ENCODE measurements around the gene ELOVL7. TPM values are rescaled to one million over a fixed set of nuclear protein-coding genes. Genes with fewer than 3 reads are reported as not detected.
"Not testable (repeated sequence)": the region's sequence is repeated elsewhere in the genome, so short reads cannot be mapped to it uniquely, and the experiment has no call there.

ELOVL7 gene
- total RNA-seq, 1 donor from 2014 or later = 0.34 TPM

GRCh38 chr5:60754495-60754894, 89.6 kb downstream of the ELOVL7 start:
- Mint-ChIP-seq H3K27me3 (ENCODE audit: insufficient read depth) (no peaks in the 10 kb centered on the region), H3K27ac (no peak overlapping the region), H3K4me1 (ENCODE audit: low read depth) (no peaks in the 10 kb centered on the region), H3K9me3 (no peaks in the 10 kb centered on the region), H3K4me3 (no peak overlapping the region), H3K36me3 (ENCODE audit: low read depth) (no peaks in the 10 kb centered on the region)
- intact Hi-C loops (cut with micrococcal nuclease) = no loop called here
- no peak for DNase-seq (ENCODE audit: low spot score)

GRCh38 chr5:60744682-60745081, 99.4 kb downstream of the ELOVL7 start:
- peaks cover 11% of the 10 kb centered on the region for H3K9me3 Mint-ChIP-seq
- intact Hi-C loops (cut with micrococcal nuclease) = no loop called here
- H3K4me1 Mint-ChIP-seq (ENCODE audit: low read depth) = no peaks in the 10 kb centered on the region
- H3K27ac Mint-ChIP-seq = no peak overlapping the region
- no peak for DNase-seq (ENCODE audit: low spot score)
- H3K36me3 Mint-ChIP-seq (ENCODE audit: low read depth) = no peaks in the 10 kb centered on the region
- no peak overlapping the region for H3K4me3 Mint-ChIP-seq
- H3K27me3 Mint-ChIP-seq (ENCODE audit: insufficient read depth) = no peaks in the 10 kb centered on the region

GRCh38 chr5:60743511-60744314, 100.4 kb downstream of the ELOVL7 start:
- DNase-seq (ENCODE audit: low spot score) = no peak
- Mint-ChIP-seq H3K36me3 (ENCODE audit: low read depth) (no peaks in the 10 kb centered on the region), H3K4me1 (ENCODE audit: low read depth) (no peaks in the 10 kb centered on the region), H3K27ac (no peak overlapping the region), H3K4me3 (no peak overlapping the region), H3K9me3 (peaks cover 11% of the 10 kb centered on the region), H3K27me3 (ENCODE audit: insufficient read depth) (no peaks in the 10 kb centered on the region)
- intact Hi-C loops (cut with micrococcal nuclease) = no loop called here

- intact Hi-C loops (cut with micrococcal nuclease) = no loop called here
- DNase-seq (ENCODE audit: low spot score) = no peak
- no peaks in the 10 kb centered on the region for H3K36me3 Mint-ChIP-seq (ENCODE audit: low read depth)
- H3K27me3 Mint-ChIP-seq (ENCODE audit: insufficient read depth) = no peaks in the 10 kb centered on the region
- no peak overlapping the region for H3K27ac Mint-ChIP-seq
- no peak overlapping the region for H3K4me3 Mint-ChIP-seq
- no peaks in the 10 kb centered on the region for H3K4me1 Mint-ChIP-seq (ENCODE audit: low read depth)
- peaks cover 11% of the 10 kb centered on the region for H3K9me3 Mint-ChIP-seq
Measured at GRCh38 chr5:60740322-60740721, 103.7 kb downstream of the ELOVL7 start.

- Mint-ChIP-seq H3K27ac (no peak overlapping the region), H3K9me3 (peaks cover 11% of the 10 kb centered on the region), H3K36me3 (ENCODE audit: low read depth) (no peaks in the 10 kb centered on the region), H3K27me3 (ENCODE audit: insufficient read depth) (peaks cover 2% of the 10 kb centered on the region), H3K4me1 (ENCODE audit: low read depth) (no peaks in the 10 kb centered on the region), H3K4me3 (no peak overlapping the region)
- intact Hi-C loops (cut with micrococcal nuclease) = no loop called here
- no peak for DNase-seq (ENCODE audit: low spot score)
Measured at GRCh38 chr5:60738933-60739332, 105.1 kb downstream of the ELOVL7 start.

GRCh38 chr5:60738461-60738860, 105.6 kb downstream of the ELOVL7 start:
- Mint-ChIP-seq H3K27ac (no peak overlapping the region), H3K9me3 (peaks cover 11% of the 10 kb centered on the region), H3K27me3 (ENCODE audit: insufficient read depth) (peaks cover 2% of the 10 kb centered on the region), H3K36me3 (ENCODE audit: low read depth) (no peaks in the 10 kb centered on the region), H3K4me3 (no peak overlapping the region), H3K4me1 (ENCODE audit: low read depth) (no peaks in the 10 kb centered on the region)
- DNase-seq (ENCODE audit: low spot score) = no peak
- intact Hi-C loops (cut with micrococcal nuclease) = no loop called here

GRCh38 chr5:60730858-60731257, 113.2 kb downstream of the ELOVL7 start:
- intact Hi-C loops (cut with micrococcal nuclease); H3K36me3 Mint-ChIP-seq (ENCODE audit: low read depth); H3K27me3 Mint-ChIP-seq (ENCODE audit: insufficient read depth); DNase-seq (ENCODE audit: low spot score); H3K4me3 Mint-ChIP-seq; H3K9me3 Mint-ChIP-seq; H3K4me1 Mint-ChIP-seq (ENCODE audit: low read depth); H3K27ac Mint-ChIP-seq: not testable (repeated sequence)

- Mint-ChIP-seq H3K4me1 (ENCODE audit: low read depth) (no peaks in the 10 kb centered on the region), H3K27ac (no peak overlapping the region), H3K4me3 (no peak overlapping the region), H3K27me3 (ENCODE audit: insufficient read depth) (peaks cover 8% of the 10 kb centered on the region), H3K36me3 (ENCODE audit: low read depth) (no peaks in the 10 kb centered on the region), H3K9me3 (no peaks in the 10 kb centered on the region)
- DNase-seq (ENCODE audit: low spot score) = no peak
- intact Hi-C loops (cut with micrococcal nuclease) = no loop called here
Measured at GRCh38 chr5:60727033-60727679, 116.9 kb downstream of the ELOVL7 start.

- intact Hi-C loops (cut with micrococcal nuclease) = no loop called here
- H3K4me3 Mint-ChIP-seq = no peak overlapping the region
- no peak for DNase-seq (ENCODE audit: low spot score)
- no peaks in the 10 kb centered on the region for H3K4me1 Mint-ChIP-seq (ENCODE audit: low read depth)
- no peaks in the 10 kb centered on the region for H3K36me3 Mint-ChIP-seq (ENCODE audit: low read depth)
- no peak overlapping the region for H3K27ac Mint-ChIP-seq
- H3K9me3 Mint-ChIP-seq = no peaks in the 10 kb centered on the region
- H3K27me3 Mint-ChIP-seq (ENCODE audit: insufficient read depth) = peaks cover 7% of the 10 kb centered on the region
Measured at GRCh38 chr5:60724126-60724525, 119.9 kb downstream of the ELOVL7 start.

- intact Hi-C loops (cut with micrococcal nuclease) = no loop called here
- Mint-ChIP-seq H3K4me3 (no peak overlapping the region), H3K9me3 (peaks cover 3% of the 10 kb centered on the region), H3K27me3 (ENCODE audit: insufficient read depth) (peaks cover 7% of the 10 kb centered on the region), H3K36me3 (ENCODE audit: low read depth) (no peaks in the 10 kb centered on the region), H3K27ac (no peak overlapping the region), H3K4me1 (ENCODE audit: low read depth) (no peaks in the 10 kb centered on the region)
- no peak for DNase-seq (ENCODE audit: low spot score)
Measured at GRCh38 chr5:60722416-60722815, 121.7 kb downstream of the ELOVL7 start.

- Mint-ChIP-seq H3K27me3 (ENCODE audit: insufficient read depth) (peaks cover 9% of the 10 kb centered on the region), H3K4me1 (ENCODE audit: low read depth) (no peaks in the 10 kb centered on the region), H3K27ac (no peak overlapping the region), H3K36me3 (ENCODE audit: low read depth) (no peaks in the 10 kb centered on the region), H3K4me3 (no peak overlapping the region), H3K9me3 (peaks cover 13% of the 10 kb centered on the region)
- DNase-seq (ENCODE audit: low spot score) = no peak
- intact Hi-C loops (cut with micrococcal nuclease) = no loop called here
Measured at GRCh38 chr5:60719329-60719728, 124.7 kb downstream of the ELOVL7 start.

- no peak for DNase-seq (ENCODE audit: low spot score)
- Mint-ChIP-seq H3K27me3 (ENCODE audit: insufficient read depth) (peaks cover 9% of the 10 kb centered on the region), H3K4me3 (no peak overlapping the region), H3K36me3 (ENCODE audit: low read depth) (no peaks in the 10 kb centered on the region), H3K27ac (no peak overlapping the region), H3K4me1 (ENCODE audit: low read depth) (no peaks in the 10 kb centered on the region), H3K9me3 (peaks cover 16% of the 10 kb centered on the region)
- intact Hi-C loops (cut with micrococcal nuclease) = no loop called here
Measured at GRCh38 chr5:60718166-60718892, 125.7 kb downstream of the ELOVL7 start.

Data from activated T-helper 1 cell treated with anti-CD3 and anti-CD28 coated beads, Interleukin-12 subunit alpha, Interleukin-12 subunit beta, Interleukin-2, Interleukin-4 antibody, amounts not matched to agents 30 ng/mL and 10 ng/mL and 1 ng/mL, durations not matched to agents 14 hours and 24 hours and 36 hours (primary cell).